ENCODE measurements around the gene PAPOLA.

DNA sequence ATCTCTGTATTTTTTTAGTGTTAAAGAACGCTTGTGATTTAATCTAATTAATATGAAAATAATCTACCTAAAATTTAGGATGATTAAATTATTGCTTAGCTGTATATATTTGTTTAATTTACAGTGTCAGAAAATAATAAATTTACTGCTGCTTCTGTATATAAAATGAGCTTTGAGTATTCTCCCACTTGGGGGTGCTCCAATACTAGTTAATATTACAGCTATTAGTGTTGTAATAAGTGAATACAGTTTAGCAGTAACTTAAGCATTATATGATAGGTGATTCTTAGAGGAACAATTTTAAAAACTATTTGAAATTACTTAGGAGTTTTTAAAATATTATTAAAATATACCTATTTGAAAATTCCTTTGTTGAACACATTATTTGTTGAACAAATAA is 62.2 kb downstream of the PAPOLA start:
- TF ChIP-seq, protein P1, sequence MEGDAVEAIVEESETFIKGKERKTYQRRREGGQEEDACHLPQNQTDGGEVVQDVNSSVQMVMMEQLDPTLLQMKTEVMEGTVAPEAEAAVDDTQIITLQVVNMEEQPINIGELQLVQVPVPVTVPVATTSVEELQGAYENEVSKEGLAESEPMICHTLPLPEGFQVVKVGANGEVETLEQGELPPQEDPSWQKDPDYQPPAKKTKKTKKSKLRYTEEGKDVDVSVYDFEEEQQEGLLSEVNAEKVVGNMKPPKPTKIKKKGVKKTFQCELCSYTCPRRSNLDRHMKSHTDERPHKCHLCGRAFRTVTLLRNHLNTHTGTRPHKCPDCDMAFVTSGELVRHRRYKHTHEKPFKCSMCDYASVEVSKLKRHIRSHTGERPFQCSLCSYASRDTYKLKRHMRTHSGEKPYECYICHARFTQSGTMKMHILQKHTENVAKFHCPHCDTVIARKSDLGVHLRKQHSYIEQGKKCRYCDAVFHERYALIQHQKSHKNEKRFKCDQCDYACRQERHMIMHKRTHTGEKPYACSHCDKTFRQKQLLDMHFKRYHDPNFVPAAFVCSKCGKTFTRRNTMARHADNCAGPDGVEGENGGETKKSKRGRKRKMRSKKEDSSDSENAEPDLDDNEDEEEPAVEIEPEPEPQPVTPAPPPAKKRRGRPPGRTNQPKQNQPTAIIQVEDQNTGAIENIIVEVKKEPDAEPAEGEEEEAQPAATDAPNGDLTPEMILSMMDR (conservative IDR thresholded peaks at IDR 0.05; ENCODE audit: low read length): peak; percentile 55
- no peak for TF ChIP-seq EZH2phosphoT487 (IDR thresholded peaks at IDR 0.05; ENCODE audit: borderline replicate concordance, low read depth, low read length)
